GM21515 (cell line): ENCODE data around the gene PRKAR1B.

ENCODE experiments used
- ATAC-seq: cut with Tn5 transposase; IDR thresholded peaks from one replicate; pipeline ENCODE4 v1.9.1; 2021; ENCODE audit not compliant: unreplicated experiment

The PRKAR1B gene

DNA sequence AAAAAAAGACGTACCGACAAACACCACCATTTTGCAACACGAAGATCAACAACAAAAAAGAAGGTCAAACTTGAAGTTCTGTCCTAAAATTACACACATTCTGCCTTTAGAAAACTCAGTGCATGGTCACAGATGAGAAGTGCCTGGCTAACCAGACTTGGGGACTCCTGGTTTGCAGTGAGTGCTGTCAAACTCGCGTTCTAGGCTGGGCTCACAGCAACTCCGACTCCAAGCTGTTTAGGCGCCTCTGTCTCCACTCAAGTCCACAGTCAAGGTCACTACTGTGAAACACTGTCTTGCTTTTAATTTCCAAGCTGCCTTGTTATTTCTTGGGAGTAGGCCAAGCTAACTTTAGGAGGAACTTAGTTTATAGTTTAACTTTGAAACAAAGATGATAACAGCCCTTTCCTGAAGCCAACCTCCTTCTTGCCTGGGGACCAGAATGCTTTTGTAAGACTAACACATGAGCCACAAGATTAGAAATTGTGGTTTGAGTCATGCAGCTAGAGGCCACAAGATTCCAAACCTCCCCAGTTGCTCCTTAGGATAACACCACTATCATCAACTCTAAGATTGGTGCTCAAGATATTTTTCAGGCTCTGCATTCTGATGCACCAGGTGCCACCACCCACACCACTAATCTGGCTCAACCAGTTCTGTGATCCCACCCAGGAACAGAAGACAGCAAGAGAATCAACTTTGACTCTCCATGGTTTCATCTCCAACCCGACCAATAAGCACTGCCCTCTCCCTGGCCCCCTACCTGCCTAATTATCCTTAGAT, 1.7 kb downstream of the PRKAR1B start:
- ATAC-seq, result no peak

DNA sequence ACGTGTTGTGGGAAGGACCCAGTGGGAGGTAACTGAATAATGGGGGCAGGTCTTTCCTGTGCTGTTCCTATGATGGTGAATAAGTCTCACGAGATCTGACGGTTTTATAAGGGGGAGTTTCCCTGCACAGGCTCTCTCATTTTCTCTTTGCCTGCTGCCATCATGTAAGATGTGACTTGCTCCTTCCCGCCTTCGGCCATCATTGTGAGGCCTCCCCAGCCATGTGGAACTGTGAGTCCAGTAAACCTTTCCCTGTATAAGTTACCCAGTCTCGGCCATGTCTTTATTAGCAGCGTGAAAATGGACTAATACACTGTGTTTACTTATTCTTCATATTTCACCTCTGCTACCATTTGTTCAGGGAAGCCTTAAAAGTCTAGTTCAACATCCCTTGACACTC, 2.8 kb downstream of the PRKAR1B start:
- no peak for ATAC-seq

DNA sequence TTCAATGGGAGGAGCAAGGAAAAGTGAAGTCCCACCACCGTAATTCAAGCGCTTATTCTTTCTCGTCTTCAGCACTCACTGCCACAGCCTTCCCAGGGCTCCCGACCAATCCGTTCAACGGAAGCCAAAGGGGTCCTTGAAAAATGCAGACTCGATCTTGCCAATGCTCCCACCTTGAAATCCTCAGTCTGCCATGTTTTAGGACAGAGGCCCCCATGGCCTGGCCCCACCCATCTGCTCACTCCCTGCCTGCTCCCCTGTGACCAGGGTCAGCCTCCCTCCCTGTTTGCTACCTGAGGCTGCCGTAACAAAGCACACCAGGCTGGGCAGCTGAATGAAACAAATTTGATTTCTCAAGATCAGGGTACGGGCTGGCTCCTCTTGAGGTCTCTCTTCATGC, 3.5 kb downstream of the PRKAR1B start:
- no peak for ATAC-seq

DNA sequence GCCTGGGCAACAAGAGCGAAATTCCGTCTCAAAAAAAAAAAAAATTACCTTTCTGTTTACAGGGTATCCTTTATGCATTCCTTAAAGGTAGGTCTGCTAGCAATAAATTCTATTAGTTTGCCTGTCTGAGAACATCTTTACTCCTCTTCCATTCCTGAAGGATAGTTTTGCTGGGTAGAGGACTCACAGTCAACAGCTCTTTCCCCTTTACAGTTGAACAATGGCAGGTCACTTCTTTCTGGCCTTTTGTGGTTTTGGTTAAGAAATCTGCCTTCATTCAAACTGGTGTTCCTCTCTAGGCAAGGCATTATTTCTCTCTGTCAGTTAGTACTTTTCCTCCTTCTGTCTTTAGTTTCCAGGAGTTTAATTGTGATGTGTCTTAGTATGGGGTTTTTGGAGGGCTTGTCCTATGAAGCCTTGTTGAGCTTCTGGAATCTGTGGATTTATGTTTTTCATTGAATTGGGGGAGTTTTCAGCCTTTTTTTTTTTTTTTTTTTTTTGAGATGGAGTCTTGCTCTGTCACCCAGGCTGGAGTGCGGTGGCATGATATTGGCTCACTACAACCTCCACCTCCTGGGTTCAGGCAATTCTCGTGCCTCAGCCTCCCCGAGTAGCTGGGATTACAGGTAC, 5.3 kb downstream of the PRKAR1B start:
- ATAC-seq, result no peak

DNA sequence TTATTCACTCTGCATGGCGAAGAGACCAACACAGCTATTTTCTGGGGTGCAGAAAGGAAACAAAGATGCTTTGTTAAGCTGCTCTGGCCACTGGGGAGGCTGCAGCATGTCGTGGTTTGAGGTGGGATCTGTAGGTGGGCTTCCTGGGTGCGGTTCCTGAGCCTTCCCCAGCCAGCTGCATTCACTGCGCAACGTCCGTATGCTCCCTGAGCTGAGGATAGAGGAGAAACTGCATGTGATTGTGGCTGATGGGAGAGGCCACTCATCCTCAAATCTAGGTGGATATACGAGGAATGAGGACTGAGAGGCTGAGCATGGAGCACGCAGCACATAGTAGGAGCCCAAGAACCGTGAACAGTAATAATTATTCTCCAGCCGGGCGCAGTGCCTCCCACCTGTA, 10.4 kb downstream of the PRKAR1B start:
- no peak for ATAC-seq

DNA sequence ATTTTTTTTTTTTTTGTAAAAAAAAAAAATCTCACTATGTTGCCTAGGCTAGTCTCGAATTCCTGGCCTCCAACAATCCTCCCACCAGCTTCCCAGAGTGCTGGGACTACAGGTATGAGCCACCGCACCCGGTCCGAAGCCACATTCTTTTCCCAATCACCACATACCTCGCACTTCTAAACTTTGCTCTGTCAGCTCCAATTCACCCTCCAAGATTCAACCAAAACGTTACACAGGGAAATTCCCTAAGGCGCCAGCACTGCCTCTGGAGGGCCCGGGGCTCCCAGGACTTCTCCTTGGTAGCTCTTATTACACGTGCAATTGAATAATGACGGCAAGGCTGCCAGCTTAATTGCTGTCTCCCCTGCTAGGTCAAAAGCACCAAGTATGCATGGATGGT, 10.9 kb downstream of the PRKAR1B start:
- ATAC-seq, result no peak

DNA sequence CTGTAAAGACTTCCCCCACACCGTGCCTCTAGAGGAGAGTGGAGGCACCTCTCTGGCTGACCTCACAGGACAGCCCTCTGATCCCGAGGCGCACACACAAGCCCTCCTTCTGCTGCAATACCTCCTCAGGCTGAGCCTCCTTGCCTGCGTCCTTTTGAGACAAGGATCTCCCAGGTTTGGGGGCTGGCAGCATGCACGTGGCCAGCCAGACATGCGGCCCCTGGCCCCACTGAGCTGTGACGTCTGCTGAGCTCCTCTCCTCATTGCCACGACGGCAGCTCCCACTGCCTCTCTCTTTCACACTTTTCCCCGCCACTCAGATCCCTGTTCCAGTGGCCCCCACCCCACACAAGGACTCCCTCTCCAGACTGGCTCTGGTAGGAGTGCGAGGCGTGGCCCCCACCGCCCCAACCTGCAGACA, 12.8 kb downstream of the PRKAR1B start:
- no peak for ATAC-seq

DNA sequence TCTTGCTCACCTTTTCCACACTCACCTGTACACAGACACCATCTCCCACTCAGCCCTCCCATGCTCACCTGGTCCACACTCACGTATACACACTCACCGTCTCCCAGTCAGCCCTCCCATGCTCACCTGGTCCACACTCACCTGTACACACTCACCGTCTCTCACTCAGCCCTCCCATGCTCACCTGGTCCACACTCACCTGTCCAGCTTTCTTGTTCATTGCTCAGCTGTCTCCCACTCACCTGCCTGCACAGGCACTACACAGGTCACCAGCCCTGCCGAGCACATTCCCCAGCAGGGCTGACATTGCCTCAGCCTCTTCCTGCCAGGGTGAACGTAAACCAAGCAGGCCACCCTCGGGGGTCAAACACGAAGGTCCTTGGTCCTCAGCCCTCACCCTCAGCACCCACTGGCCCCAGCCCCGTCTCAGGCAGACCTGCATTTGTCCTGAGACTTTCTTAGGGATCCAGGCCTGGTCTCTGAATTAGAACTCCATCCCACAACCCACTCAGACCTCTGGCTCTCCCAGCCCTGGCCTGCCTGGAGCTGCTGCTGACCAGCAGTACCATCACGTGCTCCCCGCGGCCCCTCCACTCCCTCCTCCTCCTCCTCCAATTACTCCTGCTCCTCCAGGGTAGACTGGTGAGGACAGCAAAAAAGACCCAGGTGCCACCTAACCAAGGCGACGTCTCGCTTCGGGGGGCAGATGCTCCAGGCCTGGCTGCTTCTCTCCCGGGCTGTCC, 13.4 kb downstream of the PRKAR1B start:
- no peak for ATAC-seq

DNA sequence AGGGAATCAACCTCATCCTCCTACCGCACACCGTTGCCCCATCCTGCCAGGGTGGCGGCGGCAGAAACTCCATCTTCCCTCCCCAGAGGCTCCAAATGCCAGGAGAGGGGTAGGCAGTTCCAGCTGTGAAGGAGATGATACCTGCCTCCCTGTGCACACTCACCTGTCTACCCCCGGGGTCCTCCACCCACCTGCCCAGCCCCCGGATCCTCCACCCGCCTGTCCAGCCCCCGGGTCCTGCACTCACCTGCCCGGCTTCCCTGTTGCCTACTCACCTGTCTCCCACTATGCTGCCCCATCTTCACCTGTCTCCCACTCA, 14.0 kb downstream of the PRKAR1B start:
- ATAC-seq, result no peak

DNA sequence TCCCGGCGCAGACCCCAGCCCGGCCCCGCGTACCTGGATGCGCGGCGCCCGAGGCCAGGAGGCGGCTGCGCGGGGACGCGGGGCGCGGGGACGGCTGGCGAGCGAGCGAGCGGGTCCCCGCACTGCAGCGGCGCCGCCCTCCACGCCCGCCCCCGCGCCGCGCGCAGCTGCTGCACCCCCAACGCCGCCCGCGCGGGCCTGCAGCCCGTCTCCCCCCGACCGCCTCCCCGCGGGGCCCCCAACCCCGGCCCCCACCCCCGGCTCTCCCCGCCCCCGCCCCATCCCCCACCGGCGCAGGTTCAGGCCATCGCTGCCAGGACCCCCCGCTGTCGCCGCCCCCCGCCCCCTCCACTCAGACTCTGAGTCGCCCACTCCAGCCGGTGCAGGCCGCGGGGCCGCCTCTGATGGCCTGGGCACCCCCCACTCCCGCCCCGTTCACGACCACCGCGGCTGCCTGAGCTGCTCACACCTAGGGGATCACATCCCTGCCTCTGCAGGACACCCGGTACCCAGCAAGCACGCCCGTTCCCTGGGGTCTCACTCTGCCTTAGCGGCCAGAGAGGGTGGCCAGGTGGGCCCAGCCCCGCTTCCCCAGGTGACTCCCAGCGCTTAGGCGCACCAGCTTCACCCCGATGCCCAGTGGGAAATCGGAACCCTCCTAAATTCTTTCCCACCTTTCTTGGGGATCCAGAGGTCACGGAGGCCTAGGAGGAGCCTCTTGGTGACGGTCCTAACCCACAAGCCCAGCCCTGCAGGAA, 14.5 kb downstream of the PRKAR1B start:
- ATAC-seq, result no peak

DNA sequence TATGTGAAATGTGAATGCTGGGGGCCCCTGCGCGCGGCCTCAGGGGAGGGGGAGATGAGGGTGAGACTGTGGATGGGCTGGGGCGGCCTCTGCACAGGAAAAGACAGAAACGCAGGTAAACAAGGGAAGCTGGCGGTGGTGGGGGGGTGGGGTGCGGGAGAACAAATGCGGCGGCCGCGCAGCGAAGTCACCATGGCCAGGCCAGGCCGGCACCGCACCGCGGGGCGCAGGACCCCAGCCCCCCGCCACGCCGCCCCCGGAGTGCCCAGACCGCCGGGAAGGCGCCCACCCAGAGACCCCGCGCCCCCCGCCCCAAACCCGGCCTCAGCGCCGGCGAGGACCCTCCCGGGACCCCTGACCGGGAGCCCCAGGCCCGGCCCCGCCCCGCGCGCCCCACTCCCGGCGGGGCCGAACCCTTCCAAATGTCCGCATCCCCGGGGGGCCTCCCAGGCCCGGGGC, 15.1 kb downstream of the PRKAR1B start:
- no peak for ATAC-seq

DNA sequence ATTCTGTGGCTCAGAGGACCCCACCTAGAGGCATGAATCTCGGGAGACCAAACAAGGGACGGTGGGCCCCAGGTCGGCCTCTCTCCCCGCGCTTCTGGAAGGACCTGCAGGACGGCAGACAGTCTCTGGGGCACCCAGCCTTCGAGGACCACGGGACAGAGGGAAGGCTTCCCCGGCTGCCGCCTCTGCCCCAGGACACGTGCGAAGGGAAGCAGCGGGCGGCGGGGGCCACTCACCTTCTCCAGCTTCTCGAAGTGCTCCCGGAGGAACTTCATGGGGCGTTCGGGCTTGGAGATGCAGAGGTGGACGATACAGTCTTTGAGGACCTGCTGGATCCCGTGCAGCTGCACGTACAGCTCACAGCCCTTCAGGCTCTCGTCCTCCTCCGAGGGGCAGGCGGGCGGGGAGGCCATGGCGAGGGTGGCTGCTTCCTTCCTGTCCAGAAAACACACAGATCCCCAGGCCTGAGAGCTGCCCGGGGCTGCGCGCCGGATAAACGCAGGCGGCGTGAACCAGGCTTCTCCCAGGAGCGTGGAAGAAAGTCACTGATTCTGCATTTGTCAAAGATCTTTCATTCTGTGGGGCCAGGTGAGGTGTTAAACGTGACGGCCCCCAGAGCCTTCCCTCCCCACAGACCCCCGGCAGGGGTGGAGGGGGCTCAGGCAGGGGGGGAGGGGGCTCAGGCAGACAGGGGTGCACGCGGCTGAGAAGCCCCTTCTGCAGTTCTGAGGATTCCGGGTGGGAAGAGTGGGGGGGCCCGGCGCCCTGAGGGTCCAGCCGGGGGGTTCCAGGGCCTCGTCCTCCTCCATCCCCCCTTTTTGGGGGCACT, 15.8 kb downstream of the PRKAR1B start:
- ATAC-seq, result no peak

DNA sequence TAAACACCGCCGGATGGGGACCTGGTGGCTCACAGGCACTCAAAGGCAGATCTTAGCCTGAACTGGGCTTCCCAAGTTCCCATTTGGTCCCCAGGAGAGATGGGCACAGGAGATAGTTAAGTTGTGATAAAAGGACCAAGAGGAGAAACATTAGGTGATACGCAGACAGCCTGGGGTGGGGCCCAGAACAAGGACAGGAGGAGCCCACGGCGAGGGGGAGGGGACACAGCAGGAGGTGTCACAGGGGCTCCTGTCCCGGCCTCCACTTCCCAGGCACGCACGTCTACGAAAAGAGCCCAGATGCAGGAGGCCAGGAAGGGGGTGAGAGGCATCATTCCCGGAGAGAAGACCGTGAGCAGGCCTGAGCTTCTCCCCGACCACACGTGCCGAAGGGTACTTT, 16.9 kb downstream of the PRKAR1B start:
- ATAC-seq, result no peak

DNA sequence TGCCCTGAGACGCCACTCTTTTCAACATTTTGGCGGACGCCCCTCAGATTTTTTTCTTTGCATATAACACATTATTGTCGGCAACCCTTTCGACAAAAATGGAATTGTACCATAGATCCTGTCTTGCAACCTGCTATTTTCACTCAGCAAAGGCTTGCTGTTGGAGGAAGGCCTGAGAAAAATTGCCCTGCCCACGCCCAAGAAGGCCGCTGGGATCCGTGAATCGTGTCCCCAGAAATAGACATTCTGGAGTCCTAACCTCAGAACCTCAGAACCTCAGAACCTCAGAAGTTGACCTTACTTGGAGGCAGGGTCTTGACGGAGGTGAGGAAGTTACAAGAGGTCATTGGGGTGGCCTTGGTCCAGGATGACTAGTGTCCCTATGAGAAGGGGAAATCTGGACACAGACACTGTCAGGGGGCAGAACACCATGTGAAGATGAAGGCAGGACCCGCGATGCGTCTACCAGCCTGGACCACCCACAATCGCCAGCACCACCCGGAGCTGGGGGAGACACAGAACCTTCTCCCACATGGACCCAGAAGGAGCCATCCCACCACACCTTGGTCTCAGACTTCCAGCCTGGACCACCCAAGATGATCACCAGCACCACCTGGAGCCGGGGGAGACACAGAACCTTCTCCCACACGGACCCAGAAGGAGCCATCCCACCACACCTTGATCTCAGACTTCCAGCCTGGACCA, 19.6 kb downstream of the PRKAR1B start:
- no peak for ATAC-seq

DNA sequence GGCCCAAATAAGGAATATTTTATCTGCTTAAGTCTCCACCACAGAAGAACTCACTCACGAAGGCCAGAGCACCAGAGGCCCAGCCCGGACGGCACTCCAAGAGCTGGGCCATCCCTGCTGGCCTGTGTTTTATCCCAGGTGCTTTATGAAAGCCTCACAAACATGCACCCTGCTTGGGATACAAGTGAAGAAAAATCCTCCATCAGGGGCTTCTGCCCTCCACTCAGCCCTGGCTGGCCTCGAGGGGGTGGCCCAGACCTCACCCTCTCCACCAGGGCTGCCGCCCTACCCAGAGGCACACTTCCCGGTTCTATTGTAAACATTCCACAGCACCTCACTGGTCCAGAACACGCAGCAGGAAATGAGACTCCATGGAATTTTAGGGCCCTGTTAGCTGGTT, 20.4 kb downstream of the PRKAR1B start:
- ATAC-seq, result no peak

DNA sequence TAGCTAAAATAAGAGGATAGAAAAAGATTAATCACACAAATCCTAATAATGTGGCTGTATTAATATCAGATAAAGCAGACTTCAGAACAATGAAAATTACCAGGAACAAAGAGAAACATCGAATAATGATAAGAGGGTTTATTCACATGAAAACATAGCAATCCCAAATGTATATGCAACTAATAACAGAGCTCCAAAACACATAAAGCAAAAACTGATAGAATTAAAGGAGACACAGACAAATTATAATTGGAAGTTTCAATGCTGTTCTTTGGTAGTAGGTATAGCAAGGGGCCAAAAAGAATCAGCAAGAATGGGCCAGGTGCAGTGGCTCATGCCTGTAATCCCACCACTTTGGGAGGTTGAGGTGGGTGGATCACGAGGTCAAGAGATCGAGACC, 24.0 kb downstream of the PRKAR1B start:
- no peak for ATAC-seq

DNA sequence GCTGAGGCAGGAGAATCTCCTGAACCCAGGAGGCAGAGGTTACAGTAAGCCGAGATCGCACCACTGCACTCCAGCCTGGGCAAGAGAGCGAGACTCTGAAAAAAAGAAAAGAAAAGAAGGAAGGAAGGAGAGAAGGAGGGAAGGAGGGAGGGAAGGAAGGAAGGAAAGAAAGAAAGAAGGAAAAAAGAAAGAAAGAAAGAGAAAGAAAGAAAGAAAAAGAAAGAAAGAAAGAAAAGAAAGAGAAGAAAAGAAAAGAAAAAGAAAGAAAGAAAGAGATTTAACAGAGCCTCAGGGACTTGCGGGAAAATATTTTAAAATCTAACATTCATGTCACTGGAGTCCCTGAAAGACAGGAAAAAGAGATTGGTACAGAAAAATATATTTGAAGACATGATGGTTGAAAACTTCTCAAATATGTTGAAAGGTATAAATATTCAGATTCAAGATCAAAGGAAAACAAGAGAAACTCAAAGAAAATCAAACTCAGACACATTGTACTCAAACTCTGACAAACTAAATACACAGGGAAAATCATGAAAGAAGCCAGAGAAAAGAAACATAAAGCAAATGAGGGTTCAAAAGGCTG, 25.9 kb downstream of the PRKAR1B start:
- ATAC-seq, result no peak

DNA sequence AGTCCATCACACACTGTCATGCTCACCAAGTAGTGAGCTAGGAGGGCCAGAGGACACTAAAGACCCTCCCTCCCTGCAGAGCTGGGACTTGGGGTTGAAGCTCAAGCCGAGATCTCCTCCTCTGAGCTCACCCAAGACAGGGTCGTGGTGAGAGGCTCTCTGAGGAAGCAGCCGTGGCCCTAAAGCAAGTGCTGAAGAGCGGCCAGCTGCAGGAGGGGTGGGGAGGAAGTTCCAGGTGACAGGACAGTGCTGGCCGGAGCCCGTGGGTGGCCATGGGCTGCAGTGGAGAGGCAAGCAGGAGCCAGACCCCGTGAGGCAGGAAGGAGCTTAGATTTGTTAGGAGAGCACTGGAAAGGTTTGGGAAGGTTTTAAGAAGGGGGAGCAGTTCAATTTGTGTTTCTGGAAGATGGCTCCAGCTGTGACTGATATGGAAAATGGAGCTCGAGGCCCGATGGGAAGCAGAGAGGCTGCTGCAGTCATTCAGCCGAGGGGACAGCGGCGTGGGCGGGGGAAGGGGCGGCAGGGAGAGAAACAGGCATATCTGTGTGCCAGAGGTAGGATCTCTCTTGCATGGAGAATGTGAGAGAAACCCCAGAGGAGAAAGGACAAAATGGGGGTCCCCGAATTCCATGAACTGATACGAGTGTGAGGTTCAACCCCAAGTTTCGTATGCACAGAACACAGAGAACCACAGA, 27.5 kb downstream of the PRKAR1B start:
- no peak for ATAC-seq
